HG03039 (cell line): ENCODE data around the gene LIMS1.
"Not testable (repeated sequence)": the region's sequence is repeated elsewhere in the genome, so short reads cannot be mapped to it uniquely, and the experiment has no call there.

ENCODE experiments used
- ATAC-seq: cut with Tn5 transposase; IDR thresholded peaks from one replicate; pipeline ENCODE4 v1.9.1; 2021; ENCODE audit warnings: mild to moderate bottlenecking, moderate library complexity; ENCODE audit not compliant: unreplicated experiment

The LIMS1 gene

DNA sequence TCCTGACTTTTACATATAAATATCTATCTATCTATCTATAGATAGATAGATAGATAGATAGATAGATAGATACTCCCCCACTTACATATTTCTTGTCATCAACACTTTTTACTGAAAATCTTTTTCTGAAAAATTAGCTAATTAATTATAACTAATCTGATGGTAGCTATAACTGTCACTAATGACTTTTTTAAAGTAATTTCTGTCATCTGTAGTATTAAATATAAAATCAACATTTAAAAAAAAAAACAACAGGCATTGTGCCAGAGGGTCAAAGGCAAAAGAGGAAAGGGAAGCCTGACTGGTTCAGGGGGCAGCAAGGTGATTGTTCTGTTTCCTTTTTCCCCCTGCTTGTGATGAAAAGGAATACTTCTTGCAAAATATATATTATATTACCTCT lies 122.0 kb downstream of the LIMS1 start:
- not testable (repeated sequence) for ATAC-seq

DNA sequence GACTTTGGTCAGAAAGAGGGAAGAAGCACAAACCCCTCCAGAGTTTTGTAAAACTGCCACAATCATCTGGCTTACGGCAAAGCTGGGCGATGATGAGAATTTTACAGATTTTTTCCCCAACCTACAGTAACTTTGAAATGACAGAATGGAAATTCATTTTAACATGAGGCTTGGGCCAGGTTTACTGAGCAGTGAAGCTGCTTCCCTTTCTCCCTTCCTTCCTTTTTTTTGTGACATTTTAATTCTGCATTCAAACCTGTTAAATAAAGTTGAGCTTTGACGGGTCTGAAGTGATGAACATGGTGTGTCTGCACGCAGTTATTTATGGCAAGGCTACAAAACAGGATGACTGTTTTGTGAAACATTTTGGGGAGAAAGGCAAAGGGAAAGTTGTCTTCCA lies 123.2 kb downstream of the LIMS1 start:
- ATAC-seq, result not testable (repeated sequence)

DNA sequence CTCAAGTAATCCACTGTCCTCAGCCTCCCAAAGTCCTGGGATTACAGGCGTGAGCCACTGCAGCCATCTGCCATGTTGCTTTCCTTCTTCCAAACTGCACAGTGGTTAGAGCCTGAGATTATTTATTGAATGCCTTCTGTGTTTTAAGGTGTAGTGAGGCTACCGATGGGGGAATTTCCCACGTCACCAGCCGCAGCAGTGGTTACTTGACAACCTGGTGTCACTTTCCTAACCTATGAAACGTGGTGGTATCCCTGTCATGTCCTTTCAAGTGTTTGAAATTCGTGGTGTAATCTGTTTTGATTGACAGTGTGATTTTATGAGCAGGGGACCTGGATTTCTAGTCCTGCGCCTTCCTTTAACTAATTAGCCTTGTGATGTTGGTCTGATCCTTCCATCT lies 124.3 kb downstream of the LIMS1 start:
- not testable (repeated sequence) for ATAC-seq

DNA sequence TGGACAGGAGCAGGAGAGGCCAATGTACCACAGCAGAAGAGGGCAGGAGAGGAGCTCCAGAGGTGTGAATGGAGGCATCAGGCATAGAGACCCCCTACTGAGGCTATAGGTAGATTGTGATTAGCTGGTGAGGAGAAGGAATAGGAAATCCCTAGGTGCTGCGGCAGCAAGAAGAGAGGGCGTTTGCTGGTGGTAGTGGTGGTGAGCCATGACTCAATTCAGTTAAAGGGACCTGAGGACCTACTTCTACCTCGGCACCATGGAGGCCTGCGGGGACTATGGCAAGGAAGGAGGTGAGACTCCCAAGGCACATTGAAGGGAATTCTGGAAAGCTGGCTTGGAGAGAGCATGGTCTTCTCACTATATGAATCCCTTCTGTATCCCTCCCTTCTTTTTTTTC lies 127.2 kb downstream of the LIMS1 start:
- not testable (repeated sequence) for ATAC-seq

DNA sequence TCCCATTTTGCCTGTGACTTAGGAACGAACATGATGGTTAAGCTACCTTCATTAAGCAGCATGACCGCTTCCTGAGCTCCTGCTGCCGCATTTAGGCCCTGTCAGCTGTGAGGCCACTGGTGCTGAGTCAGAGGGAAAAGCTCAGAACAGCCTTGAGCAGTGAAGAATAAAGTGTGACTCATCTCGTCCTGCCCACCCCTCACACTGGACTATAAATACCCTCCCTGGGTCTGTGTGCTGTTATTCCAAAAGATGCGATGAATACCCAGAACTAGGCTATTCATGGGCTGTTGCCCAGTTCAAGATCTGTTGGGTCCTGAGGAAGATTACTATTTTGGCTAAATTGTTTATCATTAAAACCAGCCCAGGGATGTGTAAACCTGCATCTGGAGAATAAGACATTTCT lies 127.9 kb downstream of the LIMS1 start:
- ATAC-seq, result peak; percentile 97

DNA sequence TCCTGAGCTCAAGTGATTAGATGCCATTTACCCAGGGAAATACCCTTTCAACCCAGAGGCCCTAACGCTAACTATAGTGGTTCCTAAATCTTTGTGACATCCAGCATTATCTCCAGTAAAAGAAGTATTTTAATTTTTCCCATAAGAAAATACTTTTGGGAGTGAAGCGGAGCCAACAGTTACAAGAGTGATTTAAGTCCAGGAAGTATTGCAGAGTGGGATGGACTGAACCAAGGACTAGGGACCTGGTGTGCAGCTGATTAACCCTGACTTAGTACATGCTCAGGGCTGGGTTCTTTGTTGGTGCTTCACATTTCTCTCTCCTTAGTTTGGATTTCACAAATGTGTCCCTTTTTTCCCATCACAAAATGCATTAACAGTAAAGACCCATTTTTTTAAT lies 129.1 kb downstream of the LIMS1 start:
- ATAC-seq, result not testable (repeated sequence)

DNA sequence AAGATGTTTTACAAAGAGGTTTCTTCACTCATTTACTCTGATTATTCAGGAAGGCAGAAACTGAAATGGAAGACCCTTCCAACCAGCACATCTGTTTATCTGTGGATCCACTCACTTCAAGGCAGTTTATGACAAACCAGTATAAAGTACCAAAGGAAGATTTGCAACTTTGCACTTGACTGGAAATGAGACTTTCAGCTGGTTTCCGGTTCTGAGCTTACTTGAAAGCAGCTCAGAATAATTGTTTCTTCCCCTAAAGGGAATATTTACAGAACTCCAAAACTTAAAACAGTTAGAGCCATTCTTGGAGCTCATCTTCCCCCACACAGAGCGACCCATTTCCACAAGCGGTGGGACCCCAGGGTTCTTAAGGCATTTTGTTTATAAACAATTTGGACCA lies 129.8 kb downstream of the LIMS1 start:
- ATAC-seq, result not testable (repeated sequence)

DNA sequence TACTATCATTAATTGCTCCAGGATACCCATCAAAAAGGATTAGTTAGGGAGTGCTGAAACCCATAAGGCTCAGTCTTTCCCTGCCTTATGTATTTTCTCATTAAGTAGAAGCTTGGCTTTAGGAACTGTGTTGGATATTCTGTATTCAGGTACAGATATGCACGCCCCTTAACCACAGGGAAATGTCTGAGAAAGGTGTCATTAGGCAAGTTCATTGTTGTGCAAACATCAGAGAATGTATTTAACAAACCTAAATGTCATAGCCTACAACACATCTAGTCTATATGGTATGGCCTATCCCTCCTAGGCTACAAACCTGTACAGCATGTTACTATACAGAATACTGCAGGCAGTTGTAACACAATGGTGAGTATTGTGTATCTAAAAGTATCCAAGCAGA lies 130.7 kb downstream of the LIMS1 start:
- ATAC-seq, result not testable (repeated sequence)

DNA sequence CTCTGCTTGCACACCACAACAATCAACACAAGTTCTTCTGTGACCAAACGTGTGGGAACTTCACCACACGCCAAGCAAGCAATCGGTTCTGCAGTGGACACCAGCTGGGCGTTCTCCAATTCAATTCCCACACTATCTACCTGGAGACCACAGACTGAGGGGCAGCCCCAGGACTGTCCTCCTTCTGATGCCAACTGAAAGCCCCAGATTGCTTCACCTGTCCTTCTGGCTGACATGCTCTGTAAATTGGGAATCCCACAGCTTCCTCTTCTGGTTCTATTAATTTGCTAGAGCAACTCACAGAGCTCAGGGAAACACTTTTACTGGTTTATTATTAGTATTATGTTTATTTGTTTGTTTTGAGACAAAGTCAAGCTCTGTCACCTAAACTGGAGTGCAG lies 131.7 kb downstream of the LIMS1 start:
- not testable (repeated sequence) for ATAC-seq

DNA sequence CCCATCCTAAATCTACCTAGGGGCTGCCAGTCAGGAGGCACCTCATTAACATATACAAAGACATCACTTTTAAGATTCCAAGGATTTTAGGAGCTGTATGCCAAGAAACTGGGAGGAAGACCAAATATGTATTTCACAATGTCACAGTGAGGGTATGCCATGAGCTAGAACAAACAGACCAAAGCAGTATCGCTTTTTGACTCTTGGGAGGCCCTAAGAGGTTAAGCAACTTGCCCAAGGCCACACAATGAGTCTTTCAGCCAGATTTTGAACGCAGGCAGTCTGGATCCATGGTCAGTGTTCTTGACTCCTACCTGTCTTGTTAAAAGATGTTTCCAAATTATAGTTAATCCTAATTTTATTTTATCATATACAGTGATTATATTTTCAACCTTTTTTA lies 132.9 kb downstream of the LIMS1 start:
- not testable (repeated sequence) for ATAC-seq

DNA sequence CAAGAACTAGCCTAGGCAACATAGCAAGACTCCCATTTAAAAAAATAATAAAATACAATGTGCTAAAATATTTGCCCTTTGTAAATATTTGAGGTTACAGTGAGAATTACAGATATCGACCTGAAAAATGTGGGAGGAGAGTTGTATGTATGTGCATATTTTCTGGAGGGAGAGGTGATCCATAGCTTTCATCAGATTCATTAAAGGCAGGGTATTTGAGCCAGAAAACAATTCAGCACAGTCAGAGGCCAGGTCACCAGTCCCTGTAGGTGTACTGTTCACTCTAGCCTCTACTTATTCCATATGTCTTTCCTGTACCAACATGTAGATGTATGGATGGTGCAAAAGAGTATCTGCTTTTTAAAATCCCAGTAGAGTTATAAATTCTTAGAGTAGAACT lies 136.0 kb downstream of the LIMS1 start:
- not testable (repeated sequence) for ATAC-seq

DNA sequence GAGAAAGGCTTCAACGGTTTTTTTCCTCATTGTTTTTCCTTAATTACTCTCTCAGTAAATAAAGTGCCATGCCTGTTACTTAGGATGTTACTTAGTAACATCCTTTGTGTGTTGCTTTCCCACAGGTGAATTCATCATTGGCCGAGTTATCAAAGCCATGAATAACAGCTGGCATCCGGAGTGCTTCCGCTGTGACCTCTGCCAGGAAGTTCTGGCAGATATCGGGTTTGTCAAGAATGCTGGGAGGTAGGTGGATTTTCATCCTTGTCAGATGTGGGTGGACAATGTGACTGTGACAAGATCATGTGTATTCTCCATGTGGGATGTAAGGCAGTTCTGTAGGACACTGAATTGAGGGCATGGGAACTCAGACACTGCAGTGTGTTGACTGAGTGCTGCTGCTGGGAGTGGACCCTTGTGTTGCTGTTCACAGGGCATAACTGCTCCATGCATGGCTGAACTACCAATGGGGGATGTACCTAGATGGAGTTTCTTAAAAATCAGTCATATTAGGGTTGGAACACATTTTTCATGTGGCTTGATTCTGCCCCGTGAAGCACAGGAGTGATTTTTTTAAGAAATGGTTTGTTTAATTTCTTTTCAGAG lies 138.0 kb downstream of the LIMS1 start:
- not testable (repeated sequence) for ATAC-seq

DNA sequence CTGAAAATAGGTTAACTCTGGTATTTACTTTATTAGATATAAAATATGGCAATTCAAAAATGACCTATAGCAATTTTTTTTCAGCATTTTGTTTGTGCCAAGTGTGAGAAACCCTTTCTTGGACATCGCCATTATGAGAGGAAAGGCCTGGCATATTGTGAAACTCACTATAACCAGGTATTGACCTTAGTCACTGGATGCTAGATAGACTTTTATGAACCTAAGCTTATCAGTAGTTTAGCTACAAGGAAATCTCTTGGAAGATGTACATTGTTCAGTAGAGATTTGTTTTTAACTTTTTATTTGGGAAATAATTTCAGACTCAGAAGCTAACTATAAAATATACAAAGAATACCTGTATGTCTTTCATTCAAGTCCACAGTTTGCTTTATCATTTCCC lies 142.3 kb downstream of the LIMS1 start:
- ATAC-seq, result not testable (repeated sequence)

DNA sequence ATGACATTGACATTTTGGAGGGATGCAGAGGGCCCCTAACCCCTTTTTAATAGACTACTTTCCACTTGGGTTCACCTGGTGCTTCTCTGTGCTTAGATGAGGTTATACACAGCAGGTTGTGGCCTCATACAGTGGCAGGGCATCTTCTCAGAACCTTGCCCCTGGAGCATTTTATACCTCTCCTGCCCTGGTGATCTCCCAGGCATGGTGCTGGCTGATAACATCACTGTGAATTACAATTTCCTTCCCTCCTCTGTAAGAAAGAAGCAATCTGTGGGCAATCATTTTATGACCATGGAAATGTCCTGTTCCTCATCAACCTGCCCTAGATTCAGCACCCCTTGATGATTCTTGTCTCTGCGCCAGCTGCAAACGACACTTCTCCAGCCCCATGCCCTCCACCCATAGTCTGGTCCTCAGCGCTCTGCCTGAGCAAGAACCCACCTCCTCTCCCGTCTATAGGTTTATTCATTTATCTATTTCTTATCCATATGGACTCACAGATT lies 143.0 kb downstream of the LIMS1 start:
- ATAC-seq, result not testable (repeated sequence)

DNA sequence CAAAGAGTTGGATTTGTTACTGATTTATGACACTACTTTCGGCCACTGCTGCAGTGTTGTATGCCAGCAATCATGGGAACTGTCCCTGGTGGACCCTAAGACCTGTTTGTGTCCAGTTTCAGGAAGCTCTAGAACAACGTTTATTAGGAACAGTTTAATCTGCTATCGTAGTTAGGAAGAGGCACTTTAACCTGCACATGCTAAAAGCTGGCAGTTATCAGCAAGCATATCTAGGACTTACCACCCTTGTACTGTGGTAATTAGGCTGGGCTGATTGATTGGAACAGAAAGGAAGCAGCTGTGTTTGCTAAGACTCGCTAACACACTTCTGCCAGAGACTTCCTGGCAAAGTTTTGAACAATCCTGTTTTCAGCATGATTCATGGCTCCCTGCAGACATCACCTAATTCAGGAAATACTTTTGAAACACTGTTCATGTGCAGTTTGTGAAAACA lies 144.0 kb downstream of the LIMS1 start:
- not testable (repeated sequence) for ATAC-seq

DNA sequence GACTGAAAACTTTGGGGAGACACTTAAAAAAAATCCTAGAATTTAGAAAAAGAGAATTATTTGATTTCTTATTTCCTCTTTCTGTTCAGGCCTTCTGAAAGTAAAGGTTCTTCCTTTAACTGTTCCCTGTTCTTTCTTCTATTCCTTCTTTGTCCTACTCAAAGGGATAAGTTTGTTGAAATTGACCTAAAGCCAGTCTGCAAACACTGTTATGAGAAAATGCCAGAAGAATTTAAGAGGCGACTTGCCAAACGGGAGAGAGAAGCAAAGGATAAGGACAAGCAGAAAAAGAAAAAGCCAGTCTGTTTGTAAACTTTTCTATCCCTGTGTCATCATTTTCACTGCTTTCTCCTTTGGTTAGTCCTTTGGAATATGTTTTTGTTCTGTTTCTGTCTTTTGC lies 146.5 kb downstream of the LIMS1 start:
- not testable (repeated sequence) for ATAC-seq

DNA sequence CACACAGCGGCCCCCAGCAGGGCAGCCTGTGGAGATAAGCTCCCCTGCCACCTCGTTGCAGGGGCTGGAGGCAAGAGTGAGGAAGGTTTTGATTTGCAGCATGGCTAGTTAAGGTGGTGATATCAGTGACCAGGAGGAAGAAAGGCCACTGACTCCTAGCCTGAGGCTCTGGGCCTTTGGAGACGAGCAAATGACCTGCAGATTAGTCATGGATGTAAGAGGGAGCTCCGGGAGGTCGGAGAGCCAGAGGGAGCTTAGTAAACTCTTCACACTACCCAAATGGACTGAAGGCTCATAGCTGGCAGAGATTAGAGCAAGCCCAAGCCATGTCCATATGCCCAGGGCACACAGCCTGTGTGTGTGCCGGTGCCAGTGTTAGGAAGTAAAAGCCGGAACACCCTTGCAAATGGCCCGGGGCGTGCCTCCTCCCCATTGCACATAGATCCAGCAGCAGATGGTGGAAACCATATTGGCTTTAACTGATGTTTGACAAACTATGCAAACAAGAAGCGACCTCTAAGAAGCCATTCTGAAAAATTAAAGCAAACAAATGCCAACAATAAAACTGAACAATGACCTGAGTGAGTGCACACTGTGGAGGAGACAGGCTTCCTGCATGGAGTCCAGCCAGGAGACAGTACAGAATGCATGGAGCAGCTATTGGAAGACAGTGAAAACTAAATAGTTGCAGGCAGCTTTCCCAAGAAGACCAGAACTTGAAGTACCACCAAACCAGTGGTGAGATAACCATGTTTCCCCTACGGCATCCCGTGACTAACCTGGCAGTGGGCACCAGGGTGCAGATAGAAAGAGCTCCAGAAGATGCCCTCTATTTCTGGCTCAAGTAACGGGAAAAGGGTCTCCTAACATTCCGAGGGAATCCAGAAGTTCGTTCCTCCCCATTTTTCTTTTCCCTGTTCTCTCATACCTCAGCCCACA lies 154.8 kb downstream of the LIMS1 start:
- not testable (repeated sequence) for ATAC-seq

DNA sequence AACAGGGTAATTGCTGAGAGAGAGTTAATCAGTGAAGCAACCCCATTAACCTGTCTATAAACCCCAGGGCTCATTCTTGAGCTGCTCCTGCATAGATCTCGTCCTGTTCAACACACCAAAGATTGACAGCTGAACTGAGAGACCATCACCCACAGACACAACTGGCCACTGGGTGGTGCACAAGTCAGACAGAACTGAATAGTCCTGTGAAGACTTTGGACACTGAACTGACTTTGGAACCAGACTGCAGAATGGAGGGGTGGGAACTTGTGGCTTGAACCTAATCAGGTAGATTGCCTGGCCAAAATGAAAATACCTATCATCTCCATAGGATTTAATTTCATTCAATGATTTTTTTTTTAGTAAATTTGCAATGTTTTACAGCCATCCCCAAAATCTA lies 155.7 kb downstream of the LIMS1 start:
- not testable (repeated sequence) for ATAC-seq

DNA sequence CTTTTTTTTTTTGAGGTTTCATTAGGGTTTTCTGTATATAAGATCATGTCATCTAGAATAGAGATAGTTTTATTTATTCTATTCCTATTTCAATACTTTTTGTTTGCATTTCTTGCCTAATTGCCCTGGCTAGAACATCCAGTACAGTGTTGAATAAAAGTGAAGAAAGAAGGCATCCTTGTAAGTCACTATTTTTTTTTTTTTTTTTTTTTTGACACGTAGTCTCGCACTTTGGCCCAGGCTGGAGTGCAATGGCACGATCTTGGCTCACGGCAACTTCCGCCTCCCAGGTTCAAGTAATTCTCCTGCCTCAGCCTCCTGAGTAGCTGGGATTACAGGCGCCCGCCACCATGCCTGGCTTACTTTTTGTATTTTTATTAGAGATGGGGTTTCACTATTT lies 157.2 kb downstream of the LIMS1 start:
- no peak for ATAC-seq

DNA sequence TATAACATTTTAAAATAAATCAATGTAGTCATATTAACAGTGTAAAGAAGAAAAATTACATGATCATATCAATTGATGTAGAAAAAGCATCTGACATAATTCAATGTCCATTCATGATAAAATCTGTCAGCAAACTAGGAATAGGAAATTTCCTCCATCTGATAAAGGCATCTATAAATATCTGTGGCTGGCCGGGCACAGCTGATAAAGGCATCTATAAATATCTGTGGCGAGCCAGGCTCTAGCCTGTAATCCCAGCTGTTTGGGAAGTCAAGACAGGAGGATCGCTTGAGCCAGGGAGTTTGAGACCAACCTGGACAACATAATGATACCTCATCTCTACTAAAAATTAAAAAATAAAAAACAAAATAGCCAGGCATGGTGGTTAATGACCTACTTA lies 166.9 kb downstream of the LIMS1 start:
- no peak for ATAC-seq

DNA sequence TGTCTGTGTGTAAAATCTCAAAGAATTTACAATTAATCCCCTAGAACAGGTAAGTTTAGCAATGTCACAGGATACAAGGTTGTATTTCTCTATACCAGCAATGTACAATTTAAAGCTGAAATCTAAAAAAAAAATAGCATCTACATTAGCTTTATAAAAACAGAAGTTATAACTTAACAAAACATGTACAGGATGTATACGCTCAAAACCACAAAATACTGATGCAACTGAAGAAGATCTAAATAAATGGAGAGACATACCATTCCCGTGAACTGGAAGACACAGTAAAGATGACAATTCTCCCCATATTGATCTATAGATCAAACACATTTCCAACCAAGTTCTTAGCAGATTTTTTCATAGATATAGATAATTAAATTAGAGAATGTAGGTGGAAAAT lies 167.5 kb downstream of the LIMS1 start:
- no peak for ATAC-seq

DNA sequence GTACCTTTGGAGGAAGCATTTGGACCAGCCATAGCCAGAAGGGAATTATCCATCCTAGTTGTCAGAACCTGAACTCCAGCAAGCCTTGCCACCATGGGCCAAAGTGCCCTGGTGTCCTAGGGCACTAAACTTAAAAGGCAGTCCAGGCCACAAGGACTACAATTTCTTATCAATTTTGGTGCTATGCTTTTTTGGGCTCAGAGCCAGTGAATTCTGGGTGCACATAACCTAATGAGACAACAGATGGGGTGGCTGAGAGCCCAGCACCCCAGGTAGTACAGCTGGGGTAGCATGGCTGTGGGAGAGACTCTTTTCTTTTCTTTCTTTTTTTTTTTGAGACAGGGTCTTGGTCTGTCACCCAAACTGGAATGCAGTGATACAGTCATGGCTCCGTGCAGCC lies 170.6 kb downstream of the LIMS1 start:
- no peak for ATAC-seq
